B cell (primary cell): ENCODE results near the gene KCTD14. TPM values are rescaled to one million over a fixed set of nuclear protein-coding genes. Genes with fewer than 3 reads are reported as not detected.

ENCODE experiments used
- ATAC-seq: fragments of 200-7000 bp; cut with Tn5 transposase; one replicate; pipeline ENCODE4 v1.10.0; 2021; ENCODE audit warnings: low read depth, mild to moderate bottlenecking, moderate number of reproducible peaks, moderate library complexity
- CTCF ChIA-PET: fragments of 350-600 bp; sonication (Branson Sonifier 250); formaldehyde crosslinking; loops from one replicate; lab custom pipeline; 2021; ENCODE audit warnings: antibody characterized with exemption, inconsistent platforms; lab: Charles Lee
- POLR2A ChIA-PET: fragments of 350-600 bp; sonication (Branson Sonifier 250); formaldehyde crosslinking; loops from one replicate; lab custom pipeline; 2021; ENCODE audit warnings: antibody characterized with exemption; lab: Charles Lee
- DNase-seq: peaks from one replicate; pipeline ENCODE4 v3.0.0; 2013
- H2AFZ ChIP-seq: 2 replicates; pipeline ENCODE4 v1.6.1; 2012; ENCODE audit warnings: mild to moderate bottlenecking, low read depth, low read length; ENCODE audit not compliant: insufficient read depth, poor library complexity, severe bottlenecking
- H3K27ac ChIP-seq, 2 donors: 1 replicate in 1 of 2; 2 replicates in 1 of 2; pipeline ENCODE4 v1.5.1; 2012 to 2013; ENCODE audit warnings: low read length in 2 of 2, mild to moderate bottlenecking in 2 of 2, moderate library complexity in 1 of 2
- H3K27me3 ChIP-seq, 4 experiments: fragments of 200-600 bp in 1 of 4; sonication (generic) in 1 of 4; replicated peaks in 1 of 4; 1 replicate in 2 of 4; 2 replicates in 2 of 4; pipeline versions ENCODE4 v1.6.1 to v1.7.0; 2013 to 2016; ENCODE audit warnings: low read length in 3 of 4, mild to moderate bottlenecking in 2 of 4, mixed read lengths in 1 of 4, moderate library complexity in 1 of 4; ENCODE audit not compliant: insufficient read depth in 4 of 4, control insufficient read depth in 3 of 4; ENCODE audit errors: control extremely low read depth in 1 of 4
- H3K36me3 ChIP-seq, 2 experiments: replicated peaks in 1 of 2; 1 replicate in 1 of 2; 2 replicates in 1 of 2; pipeline versions ENCODE4 v1.6.1 to v1.7.1; 2013; ENCODE audit warnings: low read length in 1 of 2; ENCODE audit not compliant: insufficient read depth in 2 of 2, control insufficient read depth in 1 of 2; ENCODE audit errors: control extremely low read depth in 1 of 2, extremely low read depth in 1 of 2
- H3K4me1 ChIP-seq, 2 donors: fragments of 200-600 bp in 1 of 2; sonication (generic) in 1 of 2; 1 replicate in 1 of 2; 2 replicates in 1 of 2; pipeline versions ENCODE4 v1.5.1 to v1.6.1; 2013 to 2017; ENCODE audit warnings: low read length in 2 of 2; ENCODE audit not compliant: control insufficient read depth in 2 of 2, insufficient read depth in 2 of 2
- H3K4me2 ChIP-seq: replicated peaks from 2 replicates; pipeline ENCODE3; 2012; ENCODE audit warnings: mild to moderate bottlenecking, low read depth, low read length; ENCODE audit not compliant: poor library complexity, severe bottlenecking
- H3K4me3 ChIP-seq, 5 experiments: fragments of 200-600 bp in 1 of 5; sonication (generic) in 1 of 5; 1 replicate in 3 of 5; 2 replicates in 2 of 5; pipeline versions ENCODE4 v1.5.1 to v1.7.0; 2011 to 2016; ENCODE audit warnings: low read length in 4 of 5, mild to moderate bottlenecking in 4 of 5, low read depth in 2 of 5, control low read depth in 1 of 5, moderate library complexity in 1 of 5; ENCODE audit not compliant: insufficient read depth in 1 of 5; ENCODE audit errors: control extremely low read depth in 1 of 5, extremely low read depth in 1 of 5
- H3K79me2 ChIP-seq: fragments of 200-600 bp; sonication (generic); one replicate; pipeline ENCODE4 v1.6.0; 2016; ENCODE audit warnings: low read length; ENCODE audit not compliant: control insufficient read depth, insufficient read depth
- H3K9ac ChIP-seq: fragments of 200-600 bp; sonication (generic); 2 replicates; pipeline ENCODE4 v1.6.1; 2017; ENCODE audit warnings: mild to moderate bottlenecking, low read length, moderate library complexity
- H3K9me3 ChIP-seq, 3 donors: one replicate each; pipeline versions ENCODE4 v1.6.1 to v1.7.1; 2013; ENCODE audit warnings: low read length in 2 of 3; ENCODE audit not compliant: control insufficient read depth in 2 of 3, insufficient read depth in 1 of 3; ENCODE audit errors: control extremely low read depth in 1 of 3
- H4K20me1 ChIP-seq: 2 replicates; pipeline ENCODE4 v1.6.0; 2012; ENCODE audit warnings: mild to moderate bottlenecking, low read length; ENCODE audit not compliant: insufficient read depth, control insufficient read depth, poor library complexity, severe bottlenecking
- H3K27ac Mint-ChIP-seq: one replicate; pipeline ENCODE4 v1.8.0; 2021; ENCODE audit warnings: mixed read lengths
- H3K27me3 Mint-ChIP-seq: one replicate; pipeline ENCODE4 v1.8.0; 2021; ENCODE audit warnings: mixed read lengths
- H3K4me1 Mint-ChIP-seq: one replicate; pipeline ENCODE4 v1.8.0; 2021; ENCODE audit warnings: mixed read lengths
- H3K4me3 Mint-ChIP-seq: one replicate; pipeline ENCODE4 v1.8.0; 2021; ENCODE audit warnings: mixed read lengths
- H3K9me3 Mint-ChIP-seq: one replicate; pipeline ENCODE4 v1.8.0; 2022; ENCODE audit warnings: mixed read lengths; ENCODE audit not compliant: insufficient read depth
- CTCF ChIP-seq: fragments of 200-600 bp; IDR thresholded peaks from one replicate; pipeline ENCODE4 v1.8.0; 2022; ENCODE audit warnings: antibody characterized with exemption, mild to moderate bottlenecking
- EZH2 ChIP-seq: IDR thresholded peaks from 2 replicates; pipeline ENCODE4 v1.6.1; 2012; ENCODE audit warnings: borderline replicate concordance, low read depth, mild to moderate bottlenecking, moderate library complexity, low read length; ENCODE audit not compliant: insufficient read depth, poor library complexity, severe bottlenecking
- WGBS: methylation state at CpG from one replicate; pipeline ENCODE4 v1.1.5; 2013; ENCODE audit warnings: missing lambda C conversion rate; ENCODE audit not compliant: insufficient coverage; 5-methylcytosine and 5-hydroxymethylcytosine counted together
- intact Hi-C: fragments of 100-400 bp; cut with micrococcal nuclease; formaldehyde crosslinking; loops from one replicate; pipeline ENCODE4 v1.10.0; 2022
- polyA plus RNA-seq: library from polyadenylated mRNA; depleted of rRNA; stranded (reverse); fragments of >200 nt; gene quantifications from 2 replicates; pipeline ENCODE4 v1.2.3, GENCODE V29; 2012
- total RNA-seq, 2 donors: library from RNA; stranded (reverse); fragments of 120-200 nt in 1 of 2; gene quantifications; 1 replicate in 1 of 2; 2 replicates in 1 of 2; pipeline versions ENCODE4 v1.2.3 to v1.2.4, GENCODE V29; 2013 to 2022

The KCTD14 gene
- total and polyA plus RNA-seq, 2 donors (not counting 1 experiment from before 2014, with no cell fraction given): 0.18 TPM; not detected in 1

DNA sequence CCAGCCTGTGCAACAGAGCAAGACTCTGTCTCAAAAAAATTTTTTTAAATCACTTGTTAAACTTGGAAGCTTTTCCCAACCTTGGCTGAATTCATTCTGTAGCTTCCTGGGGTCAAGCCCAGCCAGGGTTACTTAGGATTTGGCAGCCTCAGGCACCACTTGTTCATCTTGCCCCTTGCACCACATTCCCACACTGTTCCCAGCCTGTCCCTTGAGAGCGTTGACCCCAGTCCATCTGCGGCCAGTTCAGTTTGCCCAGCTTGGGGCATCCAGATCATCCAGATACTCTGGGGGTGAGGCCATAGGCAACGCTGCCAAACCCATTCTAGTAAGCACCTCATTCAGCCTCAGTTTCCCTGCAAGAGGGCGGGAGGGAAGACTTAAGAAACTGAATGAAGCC lies 31.9 kb upstream of the KCTD14 start:
- intact Hi-C loops: no loop called here
- Mint-ChIP-seq H3K4me1 (no peaks in the 10 kb centered on the region), H3K9me3 (no peaks in the 10 kb centered on the region), H3K27ac (no peak overlapping the region), H3K27me3 (no peaks in the 10 kb centered on the region), H3K4me3 (no peak overlapping the region)
- no peaks in the 10 kb centered on the region for H3K27me3 ChIP-seq
- TF ChIP-seq EZH2 (no peak), CTCF (no peak)
- no peak overlapping the region for H3K27ac ChIP-seq
- H3K4me2 ChIP-seq: no peak overlapping the region
- no peak overlapping the region for H3K4me3 ChIP-seq
- H3K4me1 ChIP-seq: no peaks in the 10 kb centered on the region
- H3K9me3 ChIP-seq: no peaks in the 10 kb centered on the region
- ATAC-seq (no peak), DNase-seq (no peak)
- no peaks in the 10 kb centered on the region for H4K20me1 ChIP-seq
- H3K79me2 ChIP-seq: no peaks in the 10 kb centered on the region
- 97% methylated on average over 4 of the region's 4 CpGs for WGBS
- POLR2A ChIA-PET: no interaction called here
- no peak overlapping the region for H3K9ac ChIP-seq
- H2AFZ ChIP-seq: no peak overlapping the region
- no peaks in the 10 kb centered on the region for H3K36me3 ChIP-seq
- CTCF ChIA-PET: interaction anchor here (3.2 kb wide), 1 partner anchor 10 kb away, joined by 16 read pairs; no protein-coding TSS in a partner anchor

GRCh38 chr11:78050964-78051831 lies 28.1 kb upstream of the KCTD14 start:
- no peaks in the 10 kb centered on the region for H3K9me3 Mint-ChIP-seq
- Histone ChIP-seq H3K4me2 (no peak overlapping the region), H3K27ac (no peak overlapping the region), H4K20me1 (no peaks in the 10 kb centered on the region), H3K36me3 (no peaks in the 10 kb centered on the region), H3K4me3 (no peak overlapping the region), H3K4me1 (no peaks in the 10 kb centered on the region), H2AFZ (no peak overlapping the region), H3K79me2 (no peaks in the 10 kb centered on the region), H3K27me3 (no peaks in the 10 kb centered on the region), H3K9ac (no peak overlapping the region), H3K9me3 (no peaks in the 10 kb centered on the region)
- 67% methylated on average over 2 of the region's 6 CpGs for WGBS
- H3K27ac Mint-ChIP-seq: no peak overlapping the region
- no peak for ATAC-seq
- H3K4me3 Mint-ChIP-seq: no peak overlapping the region
- no peak for DNase-seq
- peaks cover 2% of the 10 kb centered on the region for H3K4me1 Mint-ChIP-seq
- POLR2A ChIA-PET: interaction anchor here (0.6 kb wide), 1 partner anchor 11 kb away, joined by 3 read pairs; no protein-coding TSS in a partner anchor
- CTCF ChIA-PET: no interaction called here
- TF ChIP-seq CTCF: no peak
- no peak for TF ChIP-seq EZH2
- intact Hi-C loops: no loop called here
- no peaks in the 10 kb centered on the region for H3K27me3 Mint-ChIP-seq
